ENCODE results near the gene TM9SF3. TPM values are rescaled to one million over a fixed set of nuclear protein-coding genes. Genes with fewer than 3 reads are reported as not detected.

Gene TM9SF3
- total and polyA plus RNA-seq, 5 donors: 24.4 to 93.4 (median 84.3) TPM

DNA sequence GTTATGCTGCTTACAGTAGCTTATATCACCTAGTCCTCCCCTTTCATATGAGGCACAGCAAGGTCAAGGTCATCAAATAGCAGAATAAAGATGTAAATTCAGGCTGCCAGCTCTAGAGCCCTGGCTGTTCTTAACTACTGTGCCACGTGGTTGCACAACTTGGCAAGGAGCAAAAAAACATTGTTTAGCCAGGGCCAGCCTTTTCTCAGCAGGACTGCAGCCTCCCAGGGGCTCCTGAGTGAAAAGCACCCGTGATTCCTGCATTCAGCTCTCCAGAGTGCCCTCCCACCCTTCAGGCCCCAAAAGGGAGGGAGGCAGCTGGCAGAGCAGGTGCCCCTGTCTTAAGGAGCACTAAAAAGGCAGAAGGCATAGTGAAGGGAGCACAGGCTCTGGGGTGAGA lies 31.8 kb upstream of the TM9SF3 start:
- Histone ChIP-seq H3K9me3 (ENCODE audit: control insufficient read depth, low read length) (no peaks in the 10 kb centered on the region), H3K4me1 (ENCODE audit: control insufficient read depth, insufficient read depth, low read length) (peaks cover 12% of the 10 kb centered on the region), H3K27me3 (ENCODE audit: control insufficient read depth, insufficient read depth) (no peaks in the 10 kb centered on the region), H3K27ac (ENCODE audit: low read length) (peak overlapping the region; percentile 93), H3K4me3 (ENCODE audit: low read length) (no peak overlapping the region)
- ATAC-seq: peak; percentile 63 to 84
- intact Hi-C loops (cut with DNase I): no loop called here
- WGBS: 20% methylated on average over 2 of the region's 2 CpGs
- peak; percentile 54 to 67 (median 65) for DNase-seq

DNA sequence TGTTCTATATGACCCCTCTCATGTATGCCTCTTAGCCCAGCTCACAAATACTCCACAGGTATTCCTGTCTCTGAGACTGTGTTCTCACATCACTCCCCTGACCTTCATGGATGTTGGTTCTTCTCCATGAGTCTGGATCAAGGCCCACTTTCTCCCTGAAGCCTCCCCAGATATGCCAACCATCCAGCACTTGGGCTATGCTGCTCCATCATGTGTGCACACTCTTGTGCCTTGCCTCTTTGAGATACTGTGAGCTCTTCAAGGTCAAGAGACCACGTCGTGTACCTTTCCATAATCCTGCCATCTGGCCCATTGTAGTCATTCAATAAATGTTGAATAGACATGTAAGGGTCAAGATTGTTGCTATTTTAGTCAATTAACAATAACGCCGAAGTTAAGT lies 30.1 kb upstream of the TM9SF3 start:
- 67% methylated on average over 4 of the region's 4 CpGs for WGBS

DNA sequence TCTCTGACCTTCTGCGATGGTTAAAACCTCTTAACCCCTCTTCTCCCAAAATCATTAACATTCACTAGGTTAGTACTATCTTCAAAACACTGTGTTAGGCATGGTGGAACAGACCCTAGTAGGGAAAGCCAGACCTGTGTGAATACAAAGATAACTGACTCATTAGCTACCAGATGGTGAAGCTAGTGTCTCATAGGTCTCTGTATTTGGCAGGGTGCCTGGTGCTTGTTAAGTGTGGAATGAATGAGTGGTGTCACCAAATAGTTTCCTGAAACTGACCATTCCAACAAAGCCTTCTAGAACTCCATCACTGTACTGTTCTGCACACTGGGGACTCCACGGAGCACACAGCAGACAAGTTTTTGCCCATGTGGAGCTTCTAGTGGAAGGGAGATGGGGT lies 27.7 kb upstream of the TM9SF3 start:
- Histone ChIP-seq H3K9me3 (ENCODE audit: control insufficient read depth, low read length) (no peaks in the 10 kb centered on the region), H3K27ac (ENCODE audit: low read length) (no peak overlapping the region), H3K4me3 (ENCODE audit: low read length) (no peak overlapping the region), H3K4me1 (ENCODE audit: control insufficient read depth, insufficient read depth, low read length) (peaks cover 8% of the 10 kb centered on the region), H3K27me3 (ENCODE audit: control insufficient read depth, insufficient read depth) (no peaks in the 10 kb centered on the region)
- DNase-seq (no peak), ATAC-seq (peak in 1 of 2 donors; percentile 12)
- intact Hi-C loops (cut with DNase I): no loop called here
- 67% methylated on average over 2 of the region's 2 CpGs for WGBS

More for the DNA sequence above, 30.1 kb upstream of the TM9SF3 start:
- DNase-seq: no peak
- Histone ChIP-seq H3K4me3 (ENCODE audit: low read length) (no peak overlapping the region), H3K27me3 (ENCODE audit: control insufficient read depth, insufficient read depth) (no peaks in the 10 kb centered on the region), H3K4me1 (ENCODE audit: control insufficient read depth, insufficient read depth, low read length) (peaks cover 12% of the 10 kb centered on the region), H3K27ac (ENCODE audit: low read length) (no peak overlapping the region), H3K9me3 (ENCODE audit: control insufficient read depth, low read length) (no peaks in the 10 kb centered on the region)
- no peak for ATAC-seq
- intact Hi-C loops (cut with DNase I): no loop called here

DNA sequence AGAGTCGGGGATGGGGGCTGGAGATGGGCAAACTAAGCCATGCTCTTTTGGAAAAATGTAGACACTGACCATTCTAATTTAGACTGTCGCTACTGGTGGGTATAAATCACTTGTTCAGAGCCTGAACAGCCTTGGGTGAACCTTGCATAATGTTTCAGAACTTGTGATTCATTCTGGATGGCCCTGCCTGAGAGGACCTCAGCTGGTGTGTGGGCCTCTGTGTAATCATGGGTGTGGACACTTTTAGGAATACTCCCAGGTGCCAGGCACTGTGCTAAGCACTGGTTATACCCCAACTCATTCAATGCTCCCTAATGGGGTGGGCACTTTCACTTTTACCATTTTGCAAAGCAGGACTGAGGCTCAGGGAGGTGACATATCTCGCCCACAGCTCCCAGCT lies 26.8 kb upstream of the TM9SF3 start:
- Histone ChIP-seq H3K27ac (ENCODE audit: low read length) (no peak overlapping the region), H3K4me3 (ENCODE audit: low read length) (no peak overlapping the region), H3K27me3 (ENCODE audit: control insufficient read depth, insufficient read depth) (no peaks in the 10 kb centered on the region), H3K4me1 (ENCODE audit: control insufficient read depth, insufficient read depth, low read length) (peaks cover 5% of the 10 kb centered on the region), H3K9me3 (ENCODE audit: control insufficient read depth, low read length) (no peaks in the 10 kb centered on the region)
- ATAC-seq: no peak
- DNase-seq: no peak
- intact Hi-C loops (cut with DNase I): no loop called here
- WGBS: 94% methylated on average over 3 of the region's 3 CpGs

DNA sequence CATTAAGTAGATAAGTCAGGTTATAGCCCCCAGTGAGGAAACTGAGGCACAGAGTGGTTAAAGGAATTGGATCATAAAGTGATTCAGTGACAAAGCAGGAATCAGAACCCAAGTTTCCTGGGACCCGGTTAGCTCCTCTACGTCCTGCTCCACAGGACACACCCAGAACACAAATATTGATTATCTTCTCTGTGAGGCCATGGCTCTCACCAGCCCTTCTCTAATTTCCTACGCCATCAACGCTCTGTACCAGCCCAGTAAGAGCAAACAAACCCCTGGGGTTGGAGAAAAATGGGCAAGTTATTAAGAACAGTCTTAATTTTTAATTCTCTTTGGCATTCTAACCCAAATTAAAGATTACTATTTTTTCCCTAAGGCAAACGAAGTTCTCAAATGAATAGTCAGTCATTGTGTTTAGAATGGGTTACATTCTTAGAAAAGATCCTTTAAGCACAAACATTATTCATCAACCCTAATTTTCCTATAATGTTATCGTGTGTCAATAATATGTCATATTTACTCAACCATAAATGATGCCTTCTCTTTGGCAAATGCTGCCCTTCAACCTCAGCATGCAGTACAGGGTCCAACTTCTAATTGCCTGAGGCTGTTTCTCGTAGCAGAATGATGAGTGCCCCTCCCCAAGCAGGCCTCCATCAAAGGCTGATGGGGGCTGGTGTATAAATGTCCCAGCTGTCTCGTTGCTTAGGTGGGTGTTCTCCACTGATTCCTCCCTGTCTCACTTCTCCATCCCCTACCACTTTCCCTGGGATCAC lies 25.4 kb upstream of the TM9SF3 start:
- no peak for ATAC-seq
- no peak overlapping the region for H3K4me3 ChIP-seq (ENCODE audit: low read length)
- intact Hi-C loops (cut with DNase I): no loop called here
- H3K27me3 ChIP-seq (ENCODE audit: control insufficient read depth, insufficient read depth): no peaks in the 10 kb centered on the region
- H3K4me1 ChIP-seq (ENCODE audit: control insufficient read depth, insufficient read depth, low read length): peaks cover 2% of the 10 kb centered on the region
- WGBS: 81% methylated on average over 8 of the region's 8 CpGs
- no peak overlapping the region for H3K27ac ChIP-seq (ENCODE audit: low read length)
- DNase-seq: no peak
- H3K9me3 ChIP-seq (ENCODE audit: control insufficient read depth, low read length): no peaks in the 10 kb centered on the region

DNA sequence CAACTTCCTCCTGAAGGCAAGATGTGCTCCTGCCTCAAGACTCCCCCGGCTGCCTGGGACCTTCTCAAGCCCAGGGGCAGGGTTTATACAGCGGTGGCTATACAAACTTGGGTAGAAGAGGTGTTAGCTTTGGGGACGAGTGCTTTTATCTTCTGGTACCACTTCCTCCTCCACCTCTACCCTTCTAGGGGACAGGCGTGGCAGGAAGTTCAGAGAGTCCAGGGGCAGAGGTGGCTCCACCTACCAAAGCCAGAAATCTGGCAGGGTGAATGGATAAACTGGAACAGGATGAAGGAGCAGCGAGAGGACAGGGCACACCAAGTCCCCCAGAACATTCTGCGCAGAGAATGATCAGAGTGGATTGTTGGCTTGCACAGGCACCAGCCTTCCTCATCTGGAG lies 24.0 kb upstream of the TM9SF3 start:
- peak in 1 of 2 donors; percentile 39 for ATAC-seq
- Histone ChIP-seq H3K4me3 (ENCODE audit: low read length) (no peak overlapping the region), H3K9me3 (ENCODE audit: control insufficient read depth, low read length) (no peaks in the 10 kb centered on the region), H3K27me3 (ENCODE audit: control insufficient read depth, insufficient read depth) (no peaks in the 10 kb centered on the region), H3K4me1 (ENCODE audit: control insufficient read depth, insufficient read depth, low read length) (no peaks in the 10 kb centered on the region), H3K27ac (ENCODE audit: low read length) (no peak overlapping the region)
- intact Hi-C loops (cut with DNase I): no loop called here
- WGBS: 76% methylated on average over 6 of the region's 6 CpGs
- no peak for DNase-seq

DNA sequence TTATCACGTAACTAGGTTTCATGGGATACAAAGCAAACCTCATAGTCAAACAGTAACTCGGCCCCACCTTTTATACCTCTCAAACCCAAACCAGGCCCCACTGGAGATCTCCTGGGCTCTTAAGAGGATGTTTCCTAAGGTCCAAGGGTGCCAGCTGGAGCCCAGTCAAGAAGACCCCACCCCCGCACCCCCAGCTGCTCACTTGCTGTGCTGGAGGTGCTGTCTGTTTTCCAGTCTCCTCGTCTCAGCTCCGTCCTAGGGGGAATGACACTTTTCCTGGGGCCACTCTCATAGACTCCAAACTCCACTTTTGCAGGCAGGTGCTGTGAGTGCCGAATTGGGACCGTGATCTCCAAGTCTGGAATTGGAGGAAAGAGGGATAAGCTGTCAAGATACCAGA lies 22.7 kb upstream of the TM9SF3 start:
- no peaks in the 10 kb centered on the region for H3K4me1 ChIP-seq (ENCODE audit: control insufficient read depth, insufficient read depth, low read length)
- no peak overlapping the region for H3K4me3 ChIP-seq (ENCODE audit: low read length)
- no peaks in the 10 kb centered on the region for H3K9me3 ChIP-seq (ENCODE audit: control insufficient read depth, low read length)
- ATAC-seq (no peak), DNase-seq (no peak)
- WGBS: 79% methylated on average over 7 of the region's 7 CpGs
- no peak overlapping the region for H3K27ac ChIP-seq (ENCODE audit: low read length)
- intact Hi-C loops (cut with DNase I): no loop called here
- no peaks in the 10 kb centered on the region for H3K27me3 ChIP-seq (ENCODE audit: control insufficient read depth, insufficient read depth)

DNA sequence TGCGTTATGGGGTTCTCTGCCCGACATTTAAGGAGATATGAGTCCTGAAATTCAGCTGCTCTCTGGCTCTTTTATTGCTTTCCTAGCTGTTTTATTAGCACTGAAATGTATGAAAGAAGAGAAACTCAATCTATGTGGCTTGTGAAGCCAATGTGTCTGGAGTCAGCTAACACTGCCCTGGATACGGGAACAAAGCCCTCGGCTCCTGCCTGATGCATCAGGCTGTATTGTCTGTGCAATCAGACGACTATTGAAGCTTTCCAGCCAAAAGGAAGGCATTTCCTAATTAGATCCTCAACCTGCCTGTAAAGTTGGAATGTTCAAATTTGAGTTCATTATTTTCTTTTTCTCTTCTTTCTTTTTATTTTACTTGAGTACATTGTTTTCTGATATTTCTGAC lies 22.0 kb upstream of the TM9SF3 start:
- Histone ChIP-seq H3K27me3 (ENCODE audit: control insufficient read depth, insufficient read depth) (no peaks in the 10 kb centered on the region), H3K4me3 (ENCODE audit: low read length) (no peak overlapping the region), H3K27ac (ENCODE audit: low read length) (no peak overlapping the region), H3K9me3 (ENCODE audit: control insufficient read depth, low read length) (no peaks in the 10 kb centered on the region), H3K4me1 (ENCODE audit: control insufficient read depth, insufficient read depth, low read length) (no peaks in the 10 kb centered on the region)
- intact Hi-C loops (cut with DNase I): no loop called here
- DNase-seq (no peak), ATAC-seq (peak in 1 of 2 donors; percentile 51)
- WGBS: 57% methylated on average over 5 of the region's 5 CpGs

DNA sequence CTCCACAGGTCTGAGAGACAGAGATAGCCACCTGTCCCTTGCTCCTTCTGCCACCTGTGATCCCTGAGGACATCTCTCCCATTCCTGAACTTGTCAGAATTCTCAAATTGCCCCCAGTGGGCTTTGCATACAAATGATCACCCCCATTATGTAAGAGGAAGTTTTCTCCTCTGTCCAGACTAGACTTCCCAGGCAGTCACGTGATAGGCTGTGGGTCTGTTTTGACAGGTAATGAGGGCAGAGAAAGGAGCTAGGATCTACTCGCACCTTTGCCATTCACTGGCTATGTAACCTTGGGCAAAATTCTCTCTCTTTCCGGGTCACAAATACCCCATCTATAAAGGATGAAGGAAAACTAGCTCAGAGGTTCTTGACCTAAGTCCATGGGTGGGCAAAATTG lies 21.4 kb upstream of the TM9SF3 start:
- no peak overlapping the region for H3K27ac ChIP-seq (ENCODE audit: low read length)
- no peaks in the 10 kb centered on the region for H3K4me1 ChIP-seq (ENCODE audit: control insufficient read depth, insufficient read depth, low read length)
- 83% methylated on average over 3 of the region's 3 CpGs for WGBS
- intact Hi-C loops (cut with DNase I): no loop called here
- no peak overlapping the region for H3K4me3 ChIP-seq (ENCODE audit: low read length)
- no peaks in the 10 kb centered on the region for H3K27me3 ChIP-seq (ENCODE audit: control insufficient read depth, insufficient read depth)
- no peaks in the 10 kb centered on the region for H3K9me3 ChIP-seq (ENCODE audit: control insufficient read depth, low read length)
- ATAC-seq (no peak), DNase-seq (no peak)

DNA sequence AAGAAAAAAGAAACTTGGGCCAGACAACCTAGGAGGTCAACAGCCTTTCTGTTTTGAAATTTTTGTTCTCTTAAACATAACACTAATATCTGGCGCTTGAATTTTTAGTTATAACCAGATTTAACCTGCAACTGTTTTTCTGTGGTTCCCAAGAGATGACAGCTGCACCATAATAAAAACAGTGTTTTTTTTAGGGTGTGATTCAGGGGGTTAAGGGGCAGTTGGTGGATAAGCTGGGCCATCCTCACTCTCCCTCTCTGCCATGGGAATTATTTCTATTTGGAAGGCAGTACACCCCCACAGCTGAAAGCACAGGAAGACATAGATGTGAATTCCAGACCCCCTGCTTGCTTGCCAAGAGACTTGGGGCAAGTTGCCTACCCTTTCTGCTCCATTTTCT lies 20.1 kb upstream of the TM9SF3 start:
- no peaks in the 10 kb centered on the region for H3K27me3 ChIP-seq (ENCODE audit: control insufficient read depth, insufficient read depth)
- H3K4me1 ChIP-seq (ENCODE audit: control insufficient read depth, insufficient read depth, low read length): no peaks in the 10 kb centered on the region
- no peak overlapping the region for H3K27ac ChIP-seq (ENCODE audit: low read length)
- DNase-seq (no peak), ATAC-seq (no peak)
- WGBS: 86% methylated on average over 1 of the region's 1 CpG
- no peaks in the 10 kb centered on the region for H3K9me3 ChIP-seq (ENCODE audit: control insufficient read depth, low read length)
- intact Hi-C loops (cut with DNase I): no loop called here
- no peak overlapping the region for H3K4me3 ChIP-seq (ENCODE audit: low read length)

DNA sequence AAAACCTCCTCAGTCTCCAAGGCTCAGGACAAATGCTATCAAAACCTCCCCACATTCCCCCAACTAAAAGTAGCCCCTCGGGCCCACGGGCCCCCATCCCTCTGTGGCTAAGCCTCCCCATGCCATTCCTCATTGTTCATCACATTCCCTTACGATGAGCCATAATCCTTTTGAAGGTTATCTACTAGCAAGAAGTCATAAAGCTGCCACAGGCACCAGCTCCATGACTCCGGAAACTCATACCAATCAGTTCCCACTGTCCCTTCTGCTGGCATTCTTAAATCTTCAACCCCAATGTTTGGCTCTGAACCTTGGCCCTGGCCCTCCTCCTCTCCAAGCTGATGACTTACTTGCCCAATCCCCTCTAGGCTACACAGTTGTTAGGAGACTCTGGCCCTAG lies 19.4 kb upstream of the TM9SF3 start:
- intact Hi-C loops (cut with DNase I): no loop called here
- ATAC-seq (no peak), DNase-seq (no peak)
- Histone ChIP-seq H3K27me3 (ENCODE audit: control insufficient read depth, insufficient read depth) (no peaks in the 10 kb centered on the region), H3K27ac (ENCODE audit: low read length) (no peak overlapping the region), H3K9me3 (ENCODE audit: control insufficient read depth, low read length) (no peaks in the 10 kb centered on the region), H3K4me1 (ENCODE audit: control insufficient read depth, insufficient read depth, low read length) (no peaks in the 10 kb centered on the region), H3K4me3 (ENCODE audit: low read length) (no peak overlapping the region)
- WGBS: 60% methylated on average over 4 of the region's 4 CpGs

DNA sequence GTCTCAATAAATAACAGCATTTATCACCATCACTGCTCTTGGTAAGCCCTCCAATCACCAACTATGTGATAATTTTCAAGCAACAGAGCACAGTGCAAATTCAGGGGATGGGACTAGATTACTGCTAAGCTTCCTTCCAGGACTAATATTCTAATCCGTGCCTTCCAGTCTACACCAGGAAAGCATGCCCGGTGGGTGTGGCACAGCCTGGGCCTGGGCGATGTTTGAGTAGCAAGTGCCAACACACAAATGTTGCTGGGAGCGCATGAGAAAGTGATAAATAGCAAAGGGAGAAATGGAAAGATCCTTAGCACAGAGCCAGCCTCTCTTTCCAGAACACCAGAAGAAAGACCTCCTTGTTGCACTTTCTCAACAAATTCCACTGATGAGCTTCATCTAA lies 13.5 kb upstream of the TM9SF3 start:
- intact Hi-C loops (cut with DNase I): no loop called here
- ATAC-seq (no peak), DNase-seq (no peak)
- Histone ChIP-seq H3K27me3 (ENCODE audit: control insufficient read depth, insufficient read depth) (no peaks in the 10 kb centered on the region), H3K27ac (ENCODE audit: low read length) (no peak overlapping the region), H3K4me1 (ENCODE audit: control insufficient read depth, insufficient read depth, low read length) (no peaks in the 10 kb centered on the region), H3K9me3 (ENCODE audit: control insufficient read depth, low read length) (no peaks in the 10 kb centered on the region), H3K4me3 (ENCODE audit: low read length) (no peak overlapping the region)
- WGBS: 76% methylated on average over 4 of the region's 4 CpGs
